ENCODE data around the gene KIF1A.

KIF1A gene

GRCh38 chr2:240814946-240815760, 4.9 kb downstream of the KIF1A start:
- Histone ChIP-seq H3K4me3 (replicated peaks; ENCODE audit: low read depth, low read length) (no peak overlapping the region), H3K36me3 (ENCODE audit: control insufficient read depth, insufficient read depth, low read length) (no peaks in the 10 kb centered on the region), H3K27me3 (replicated peaks; ENCODE audit: control insufficient read depth, insufficient read depth, low read length) (no peaks in the 10 kb centered on the region; the same call in none of the 2 replicates)
- DNase-seq (ENCODE audit: extremely low read depth, insufficient read length) = no peak
- TF ChIP-seq CTCF (IDR thresholded peaks at IDR 0.05; ENCODE audit: insufficient read depth, low read length, poor library complexity, severe bottlenecking) = no peak

GRCh38 chr2:240814280-240814679, 5.7 kb downstream of the KIF1A start:
- no peaks in the 10 kb centered on the region for H3K36me3 ChIP-seq (ENCODE audit: control insufficient read depth, insufficient read depth, low read length)
- H3K4me3 ChIP-seq (replicated peaks; ENCODE audit: low read depth, low read length) = no peak overlapping the region
- no peaks in the 10 kb centered on the region; the same call in none of the 2 replicates for H3K27me3 ChIP-seq (replicated peaks; ENCODE audit: control insufficient read depth, insufficient read depth, low read length)
- DNase-seq (ENCODE audit: extremely low read depth, insufficient read length) = no peak
- TF ChIP-seq CTCF (IDR thresholded peaks at IDR 0.05; ENCODE audit: insufficient read depth, low read length, poor library complexity, severe bottlenecking) = no peak

GRCh38 chr2:240813231-240813921, 6.6 kb downstream of the KIF1A start:
- no peaks in the 10 kb centered on the region for H3K36me3 ChIP-seq (ENCODE audit: control insufficient read depth, insufficient read depth, low read length)
- no peaks in the 10 kb centered on the region; the same call in none of the 2 replicates for H3K27me3 ChIP-seq (replicated peaks; ENCODE audit: control insufficient read depth, insufficient read depth, low read length)
- no peak for TF ChIP-seq CTCF (IDR thresholded peaks at IDR 0.05; ENCODE audit: insufficient read depth, low read length, poor library complexity, severe bottlenecking)
- no peak overlapping the region for H3K4me3 ChIP-seq (replicated peaks; ENCODE audit: low read depth, low read length)
- DNase-seq (ENCODE audit: extremely low read depth, insufficient read length) = no peak

- DNase-seq (ENCODE audit: extremely low read depth, insufficient read length) = no peak
- H3K36me3 ChIP-seq (ENCODE audit: control insufficient read depth, insufficient read depth, low read length) = no peaks in the 10 kb centered on the region
- TF ChIP-seq CTCF (IDR thresholded peaks at IDR 0.05; ENCODE audit: insufficient read depth, low read length, poor library complexity, severe bottlenecking) = no peak
Measured at GRCh38 chr2:240812721-240813120, 7.3 kb downstream of the KIF1A start.

GRCh38 chr2:240812301-240812680, 7.7 kb downstream of the KIF1A start:
- no peak for TF ChIP-seq CTCF (IDR thresholded peaks at IDR 0.05; ENCODE audit: insufficient read depth, low read length, poor library complexity, severe bottlenecking)
- no peak for DNase-seq (ENCODE audit: extremely low read depth, insufficient read length)
- Histone ChIP-seq H3K36me3 (ENCODE audit: control insufficient read depth, insufficient read depth, low read length) (no peaks in the 10 kb centered on the region), H3K4me3 (replicated peaks; ENCODE audit: low read depth, low read length) (no peak overlapping the region), H3K27me3 (replicated peaks; ENCODE audit: control insufficient read depth, insufficient read depth, low read length) (no peaks in the 10 kb centered on the region; the same call in none of the 2 replicates)

More at GRCh38 chr2:240812721-240813120, 7.3 kb downstream of the KIF1A start:
- Histone ChIP-seq H3K4me3 (replicated peaks; ENCODE audit: low read depth, low read length) (no peak overlapping the region), H3K27me3 (replicated peaks; ENCODE audit: control insufficient read depth, insufficient read depth, low read length) (no peaks in the 10 kb centered on the region; the same call in none of the 2 replicates)

Measured in GM06990 (cell line).